CD4-positive, alpha-beta T cell treated with Interferon alpha-2 for 1 hour (primary cell): ENCODE measurements around the gene MORF4L1.
A peak's percentile ranks its signal among the peaks of the same experiment; 100 is the strongest.
"Not testable (repeated sequence)": the region's sequence is repeated elsewhere in the genome, so short reads cannot be mapped to it uniquely, and the experiment has no call there.

Experiments
- DNase-seq, 2 donors: peaks; one replicate each; pipeline ENCODE4 v3.0.0-alpha.2; 2020 to 2022

The MORF4L1 gene, protein sequence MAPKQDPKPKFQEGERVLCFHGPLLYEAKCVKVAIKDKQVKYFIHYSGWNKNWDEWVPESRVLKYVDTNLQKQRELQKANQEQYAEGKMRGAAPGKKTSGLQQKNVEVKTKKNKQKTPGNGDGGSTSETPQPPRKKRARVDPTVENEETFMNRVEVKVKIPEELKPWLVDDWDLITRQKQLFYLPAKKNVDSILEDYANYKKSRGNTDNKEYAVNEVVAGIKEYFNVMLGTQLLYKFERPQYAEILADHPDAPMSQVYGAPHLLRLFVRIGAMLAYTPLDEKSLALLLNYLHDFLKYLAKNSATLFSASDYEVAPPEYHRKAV

DNA sequence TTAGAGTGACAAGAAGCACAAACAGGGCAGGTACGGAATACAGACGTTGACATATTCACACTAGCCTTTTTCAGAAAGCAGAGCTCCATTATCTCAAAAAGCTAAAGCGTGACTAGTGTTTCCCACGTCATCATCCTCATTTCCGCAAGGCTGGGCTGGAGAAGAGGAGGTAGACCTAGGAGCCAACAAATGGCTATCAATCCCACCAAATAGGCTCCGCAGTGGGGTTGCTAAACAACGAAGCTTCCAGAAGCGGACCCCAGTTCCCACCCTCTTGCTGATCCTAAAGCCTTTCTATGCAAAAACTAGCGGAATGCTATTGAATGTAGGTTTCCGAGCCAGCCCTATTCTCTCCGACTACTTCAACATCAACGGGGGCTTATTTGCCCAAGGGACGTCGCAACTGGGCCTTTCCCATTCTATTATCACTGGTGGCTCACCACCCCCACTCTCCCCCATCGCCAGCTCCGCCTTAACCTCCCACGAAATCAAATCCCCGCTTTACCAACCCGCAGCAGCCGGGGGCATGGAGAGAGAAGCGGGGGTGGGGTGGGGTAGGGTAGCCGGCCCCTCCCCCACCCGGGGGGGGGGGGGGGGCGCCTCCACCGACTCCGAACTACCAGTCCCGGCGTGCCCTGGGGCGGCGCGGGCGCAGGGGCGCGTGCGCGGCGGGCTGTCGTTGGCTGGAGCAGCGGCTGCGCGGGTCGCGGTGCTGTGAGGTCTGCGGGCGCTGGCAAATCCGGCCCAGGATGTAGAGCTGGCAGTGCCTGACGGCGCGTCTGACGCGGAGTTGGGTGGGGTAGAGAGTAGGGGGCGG, at the start of gene MORF4L1:
Gene MORF4L1, plus strand, starts transcription at position 736 of the 817 bp plus-strand sequence. CDS start 128 bp downstream, outside the sequence.
- peak; percentile 98 for DNase-seq

DNA sequence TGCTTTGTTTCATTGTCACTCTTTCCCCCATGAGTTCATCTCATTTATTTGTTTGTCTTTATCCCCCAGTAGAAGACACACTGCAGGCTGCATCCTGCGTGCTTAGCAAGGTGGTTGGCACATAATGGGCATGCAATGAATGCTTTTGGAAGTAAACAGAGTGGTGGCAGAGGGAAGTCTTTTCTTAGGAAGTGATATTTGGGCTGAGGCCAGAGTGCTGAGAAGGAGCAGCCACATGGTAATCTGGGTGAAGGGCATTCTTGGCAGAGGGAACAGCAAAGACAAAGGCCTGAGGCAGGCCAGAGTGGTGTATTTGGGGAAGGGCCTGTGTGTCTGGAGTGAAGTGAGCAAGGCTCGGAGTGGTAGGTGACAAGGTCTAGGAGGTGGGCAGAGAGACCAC, 43.8 kb upstream of the MORF4L1 start:
- DNase-seq = no peak

DNA sequence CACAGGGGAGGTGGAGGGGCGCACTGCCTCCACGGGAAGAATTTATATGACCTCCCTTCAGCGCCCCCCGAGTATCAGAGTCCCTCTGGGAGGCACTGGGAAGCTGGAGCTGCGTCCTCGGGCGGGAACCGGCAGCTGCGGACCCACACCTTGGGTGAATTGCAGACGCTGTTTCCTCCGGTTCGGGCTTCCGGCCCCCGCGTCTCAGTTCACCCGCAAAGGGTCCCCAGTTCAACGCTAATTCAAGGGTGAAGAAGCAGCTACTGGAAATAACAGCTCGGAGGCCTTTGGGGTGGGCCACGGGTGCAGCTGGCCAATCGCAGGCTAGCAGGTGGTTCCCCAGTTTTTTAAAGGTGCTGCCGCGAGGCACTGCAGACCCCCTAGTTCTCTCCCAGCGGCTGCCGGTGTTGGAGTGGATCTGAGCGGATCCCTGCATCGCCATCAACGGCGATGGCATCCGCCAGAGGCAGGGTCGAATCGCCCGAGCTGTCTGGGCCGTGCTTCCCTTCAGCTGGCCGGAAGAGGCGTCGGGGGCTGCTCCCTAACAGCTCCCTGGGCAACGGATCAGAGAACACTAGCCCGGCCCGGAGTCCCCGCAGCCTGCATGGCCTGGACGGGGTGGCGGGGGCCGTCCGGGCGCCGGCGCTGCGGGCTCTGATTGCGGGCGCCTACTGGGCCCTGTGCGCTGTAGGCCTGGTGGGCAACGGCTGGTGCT, 42.0 kb upstream of the MORF4L1 start:
- DNase-seq = no peak

GRCh38 chr15:78831229-78832207, 41.2 kb upstream of the MORF4L1 start:
- no peak for DNase-seq

- DNase-seq = no peak
Measured at GRCh38 chr15:78836333-78836732, 36.4 kb upstream of the MORF4L1 start.

- no peak for DNase-seq
Measured at GRCh38 chr15:78837131-78837530, 35.6 kb upstream of the MORF4L1 start.

DNA sequence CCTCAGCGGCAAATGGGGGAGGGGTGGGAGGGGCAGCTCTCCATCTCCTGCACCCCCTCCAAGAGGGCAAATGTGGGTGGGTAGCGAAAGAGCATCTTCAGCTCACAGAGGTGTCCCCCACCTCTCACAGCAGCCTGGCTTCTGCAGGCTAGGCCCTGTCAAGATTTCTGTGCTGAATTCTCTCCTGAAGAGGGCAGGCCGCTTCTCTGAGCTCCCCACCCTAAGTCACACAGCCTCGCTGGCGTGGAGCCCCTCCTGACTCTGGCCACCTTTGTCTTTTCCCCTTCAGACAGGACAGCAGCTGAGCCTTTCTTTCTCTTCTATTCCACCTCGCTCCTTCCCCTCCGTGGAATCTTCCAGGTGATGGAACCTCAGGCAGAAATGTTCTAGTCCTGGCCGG, 35.1 kb upstream of the MORF4L1 start:
- DNase-seq = no peak

DNA sequence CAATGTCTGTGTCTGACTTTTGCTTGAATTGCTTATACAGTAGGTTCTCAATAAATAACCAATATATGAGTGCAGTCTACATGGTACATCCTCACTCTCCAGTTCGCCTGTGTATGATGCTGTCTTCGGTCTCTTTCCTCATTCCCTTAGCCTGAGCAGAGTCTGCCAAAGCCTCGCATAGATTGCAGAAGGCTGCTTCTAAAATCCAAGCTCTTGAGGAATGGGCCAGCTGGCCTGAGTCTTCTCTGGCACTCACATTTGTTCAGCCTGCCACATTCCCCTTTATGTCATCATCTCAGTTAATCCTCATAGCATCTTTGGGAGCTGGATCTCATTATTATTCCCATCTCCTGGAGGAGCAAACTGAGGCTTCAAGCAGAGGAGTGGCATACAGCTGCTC, 34.2 kb upstream of the MORF4L1 start:
- no peak for DNase-seq

- not testable (repeated sequence) for DNase-seq
Measured at GRCh38 chr15:78839151-78839550, 33.5 kb upstream of the MORF4L1 start.

GRCh38 chr15:78840661-78841375, 31.9 kb upstream of the MORF4L1 start:
- DNase-seq = no peak

GRCh38 chr15:78841376-78841706, 31.3 kb upstream of the MORF4L1 start:
- no peak for DNase-seq

- no peak for DNase-seq
Measured at GRCh38 chr15:78841891-78842290, 30.8 kb upstream of the MORF4L1 start.

DNA sequence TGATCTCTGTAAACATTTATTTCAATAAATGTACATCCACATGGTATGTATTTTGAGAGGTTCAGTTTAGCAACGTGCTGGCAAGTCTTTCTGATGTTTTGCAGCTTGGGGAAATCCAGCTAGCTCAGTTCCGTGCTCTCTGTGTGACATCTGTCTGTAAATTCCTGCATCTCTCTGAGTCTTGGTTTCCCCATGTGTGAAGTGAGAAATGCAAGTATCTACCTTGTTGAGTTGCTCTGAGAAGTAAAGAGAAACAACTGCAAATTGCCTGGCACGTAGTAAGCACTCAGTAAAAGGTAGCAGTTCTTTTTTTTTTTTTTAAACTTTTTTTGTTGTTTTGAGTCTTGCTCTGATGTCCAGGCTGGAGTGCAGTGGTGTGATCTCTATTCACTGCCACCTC, 30.2 kb upstream of the MORF4L1 start:
- no peak for DNase-seq

GRCh38 chr15:78846906-78847305, 25.8 kb upstream of the MORF4L1 start:
- not testable (repeated sequence) for DNase-seq

DNA sequence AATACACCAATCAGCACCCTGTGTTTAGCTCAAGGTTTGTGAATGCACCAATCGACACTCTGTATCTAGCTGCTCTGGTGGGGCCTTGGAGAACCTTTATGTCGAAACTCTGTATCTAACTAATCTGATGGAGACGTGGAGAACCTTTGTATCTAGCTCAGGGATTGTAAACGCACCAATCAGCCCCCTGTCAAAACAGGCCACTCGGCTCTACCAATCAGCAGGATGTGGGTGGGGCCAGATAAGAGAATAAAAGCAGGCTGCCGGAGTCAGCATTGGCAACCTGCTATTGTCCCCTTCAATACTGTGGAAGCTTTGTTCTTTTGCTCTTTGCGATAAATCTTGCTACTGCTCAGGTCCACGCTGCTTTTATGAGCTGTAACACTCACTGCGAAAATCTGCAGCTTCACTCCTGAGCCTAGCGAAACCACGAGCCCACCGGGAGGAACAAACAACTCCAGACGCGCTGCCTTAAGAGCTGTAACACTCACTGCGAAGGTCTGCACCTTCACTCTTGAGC, 25.2 kb upstream of the MORF4L1 start:
- not testable (repeated sequence) for DNase-seq

GRCh38 chr15:78850352-78850751, 22.3 kb upstream of the MORF4L1 start:
- DNase-seq = no peak

DNA sequence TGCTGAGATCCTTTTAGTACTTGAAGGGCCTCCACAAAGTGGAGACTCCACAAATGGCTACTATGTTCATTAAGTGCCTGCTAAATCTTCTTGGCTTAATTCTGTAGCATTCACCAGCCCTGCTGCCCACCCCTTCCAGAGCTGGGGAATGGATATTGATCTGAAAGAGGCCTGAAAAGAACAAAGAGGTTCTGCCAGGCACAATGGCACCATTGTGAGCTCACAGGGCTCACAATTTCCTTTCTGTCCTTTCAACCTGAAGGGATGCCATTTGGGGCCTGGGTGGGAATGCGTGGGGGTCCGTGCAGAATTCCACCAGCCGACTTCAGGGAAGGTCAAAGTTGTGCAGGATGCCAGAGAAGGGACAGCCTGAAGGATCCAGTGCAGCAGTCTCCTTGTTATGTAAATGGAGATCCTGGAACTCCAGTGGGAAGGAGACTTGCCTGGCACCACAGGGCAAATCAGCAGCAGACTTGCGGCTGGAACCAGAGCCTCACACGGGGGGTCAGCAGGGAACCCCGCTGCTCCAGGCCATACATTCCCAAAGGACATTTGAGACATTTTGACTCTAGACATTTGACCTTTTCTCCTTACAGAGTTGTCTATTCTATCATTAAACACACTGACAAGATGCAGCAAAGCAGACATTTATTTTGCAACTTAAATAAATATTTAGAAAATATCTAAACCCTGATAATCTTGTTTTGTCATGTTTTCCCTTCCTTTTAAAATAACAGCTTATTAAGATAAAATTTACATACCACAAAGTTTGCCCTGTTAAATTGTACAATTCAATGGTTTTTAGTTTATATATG, 21.5 kb upstream of the MORF4L1 start:
- no peak for DNase-seq

DNA sequence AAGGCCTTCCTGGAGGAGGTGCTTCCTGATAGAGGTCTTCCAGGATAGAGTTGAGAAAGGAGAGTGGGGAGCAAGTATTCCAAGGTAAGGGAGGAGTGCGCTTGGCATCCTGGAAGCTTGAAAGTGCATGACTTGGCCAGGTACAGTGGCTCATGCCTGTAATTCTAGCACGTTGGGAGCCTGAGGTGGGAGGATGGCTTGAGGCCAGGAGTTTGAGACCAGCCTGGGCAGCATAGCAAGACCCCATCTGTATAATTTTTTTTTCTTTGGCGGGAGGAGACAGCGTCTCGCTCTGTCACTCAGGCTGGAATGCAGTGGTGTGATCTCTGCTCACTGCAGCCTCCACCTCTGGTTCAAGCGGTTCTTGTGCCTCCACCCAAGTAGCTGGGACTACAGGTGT, 19.2 kb upstream of the MORF4L1 start:
- no peak for DNase-seq

DNA sequence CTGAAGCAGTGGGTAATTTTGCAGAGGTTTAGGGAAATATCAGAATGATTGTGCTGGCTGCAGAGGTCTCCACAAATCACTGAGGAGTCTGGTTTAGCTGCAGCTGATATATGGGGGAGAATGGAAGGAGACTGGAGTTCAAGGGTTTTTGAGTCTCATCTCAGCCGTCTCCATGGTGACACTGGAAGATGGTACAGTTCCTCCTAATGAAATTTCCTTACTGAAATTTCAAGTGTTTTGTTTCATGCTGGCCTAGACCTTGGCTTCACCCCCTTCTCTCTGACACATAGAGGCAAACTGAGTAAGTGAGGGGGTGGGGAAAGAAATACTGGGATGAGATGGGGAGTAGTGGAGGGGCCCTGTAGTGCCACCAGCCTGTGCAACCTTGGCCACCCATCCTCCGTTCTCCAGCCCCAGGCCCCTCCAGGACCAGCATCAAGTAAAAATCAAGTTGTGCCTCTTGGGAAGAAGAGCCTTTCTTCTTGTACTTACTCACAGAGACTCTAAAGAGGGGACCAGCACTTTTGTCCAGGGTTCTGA, 17.8 kb upstream of the MORF4L1 start:
- no peak for DNase-seq

- no peak for DNase-seq
Measured at GRCh38 chr15:78855746-78856145, 16.9 kb upstream of the MORF4L1 start.
